Activated CD4-positive, CD25-positive, alpha-beta regulatory T cell treated with anti-CD3 and anti-CD28 coated beads, Interleukin-2, amount 50 U/mL, for 72 hours (primary cell): ENCODE measurements around the gene NBEA.
"Not testable (repeated sequence)": the region's sequence is repeated elsewhere in the genome, so short reads cannot be mapped to it uniquely, and the experiment has no call there.

ENCODE experiments used
- DNase-seq: peaks from one replicate; pipeline ENCODE4 v3.0.0; 2021

NBEA gene

DNA sequence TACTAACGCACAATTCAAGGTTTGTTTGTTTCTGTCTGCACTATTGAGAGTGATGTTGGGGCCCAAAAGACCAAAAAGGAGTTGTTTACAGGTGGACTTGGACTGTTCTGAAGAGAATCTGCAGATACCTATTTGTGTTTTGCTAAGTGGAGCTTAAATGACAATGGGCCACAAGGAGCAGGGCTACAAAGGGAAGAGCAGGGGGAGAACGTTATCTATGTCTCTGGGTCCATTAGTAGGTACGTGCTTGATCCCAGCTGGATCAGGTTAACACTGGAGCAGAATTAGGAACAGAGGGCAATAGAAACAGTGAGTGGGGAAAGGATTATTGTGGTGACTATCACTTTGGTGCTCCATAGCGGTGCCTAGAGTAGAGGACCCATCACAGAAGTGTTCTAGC lies 22.5 kb downstream of the NBEA start:
- no peak for DNase-seq

GRCh38 chr13:34967851-34968562 lies 25.9 kb downstream of the NBEA start:
- DNase-seq = no peak

- DNase-seq = not testable (repeated sequence)
Observed at GRCh38 chr13:34969539-34969938, 27.5 kb downstream of the NBEA start.

GRCh38 chr13:34970961-34971360 lies 28.9 kb downstream of the NBEA start:
- no peak for DNase-seq

DNA sequence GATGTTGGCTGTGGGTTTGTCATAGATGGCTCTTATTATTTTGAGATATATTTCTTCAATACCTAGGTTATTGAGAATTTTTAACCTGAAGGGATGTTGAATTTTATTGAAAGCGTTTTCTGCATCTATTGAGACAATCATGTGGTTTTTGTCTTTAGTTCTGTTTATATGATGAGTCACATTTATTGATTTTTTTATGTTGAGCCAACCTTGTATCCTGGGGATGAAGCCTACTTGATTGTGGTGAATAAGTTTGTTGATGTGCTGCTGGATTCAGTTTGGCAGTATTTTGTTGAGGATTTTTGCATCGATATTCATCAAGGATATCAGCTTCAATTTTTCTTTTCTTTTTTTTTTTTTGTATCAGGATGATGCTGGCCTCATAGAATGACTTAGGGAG lies 29.4 kb downstream of the NBEA start:
- DNase-seq = no peak

- not testable (repeated sequence) for DNase-seq
Observed at GRCh38 chr13:34985199-34985598, 43.1 kb downstream of the NBEA start.

DNA sequence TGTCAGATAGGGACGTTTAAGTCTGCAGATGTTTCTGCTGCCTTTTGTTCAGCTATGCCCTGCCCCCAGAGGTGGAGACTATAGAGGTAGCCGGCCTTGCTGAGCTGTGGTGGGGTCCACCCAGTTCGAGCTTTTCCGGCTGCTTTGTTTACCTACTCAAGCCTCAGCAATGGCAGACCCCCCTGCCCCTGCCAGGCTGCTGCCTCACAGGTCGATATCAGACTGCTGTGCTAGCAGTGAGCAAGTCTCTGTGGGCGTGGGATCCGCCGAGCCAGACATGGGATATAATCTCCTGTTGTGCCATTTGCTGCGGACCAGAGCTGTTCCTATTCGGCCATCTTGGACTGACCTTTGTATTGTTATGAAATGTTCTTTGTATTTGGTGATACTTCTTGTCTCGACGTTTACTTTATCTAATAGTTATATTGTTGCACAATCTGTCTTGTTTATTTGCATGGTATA lies 46.3 kb downstream of the NBEA start:
- no peak for DNase-seq

DNA sequence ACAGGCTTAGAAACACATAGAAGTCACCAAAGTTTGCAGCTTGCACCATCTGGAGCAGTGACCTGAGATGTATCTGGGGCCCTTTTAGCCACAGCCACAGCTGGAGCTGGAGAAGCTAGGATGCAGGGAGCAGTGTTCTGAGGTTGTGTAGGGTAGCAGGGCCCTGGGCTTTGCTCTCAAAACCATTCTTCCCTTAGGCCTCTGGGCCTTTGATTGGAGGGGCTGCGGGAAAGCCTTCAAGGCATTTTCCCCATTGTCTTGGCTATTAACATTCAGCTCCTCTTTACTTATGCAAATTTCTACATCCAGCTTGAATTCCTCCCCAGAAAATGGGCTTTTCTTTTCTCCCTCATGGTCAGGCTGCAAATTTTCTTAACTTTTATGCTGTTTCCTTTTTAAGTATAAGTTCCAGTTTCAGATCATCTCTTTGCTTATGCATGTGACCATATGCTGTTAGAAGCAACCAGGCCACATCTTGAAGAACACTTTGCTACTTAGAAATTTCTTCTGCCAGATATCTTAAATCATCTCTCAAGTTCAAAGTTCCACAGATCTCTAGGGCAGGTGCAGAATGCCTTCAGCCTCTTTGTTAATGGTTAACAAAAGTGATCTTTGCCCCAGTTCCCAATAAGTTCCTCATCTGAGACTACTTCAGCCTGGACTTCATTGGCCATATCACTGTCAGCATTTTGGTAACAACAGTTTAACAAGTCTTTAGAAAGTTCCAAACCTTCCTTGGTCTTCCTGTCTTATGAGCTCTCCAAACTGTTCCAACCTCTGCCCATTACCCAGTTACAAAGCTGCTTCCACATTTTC lies 48.5 kb downstream of the NBEA start:
- DNase-seq = no peak

- DNase-seq = no peak
Observed at GRCh38 chr13:34993470-34993869, 51.4 kb downstream of the NBEA start.

DNA sequence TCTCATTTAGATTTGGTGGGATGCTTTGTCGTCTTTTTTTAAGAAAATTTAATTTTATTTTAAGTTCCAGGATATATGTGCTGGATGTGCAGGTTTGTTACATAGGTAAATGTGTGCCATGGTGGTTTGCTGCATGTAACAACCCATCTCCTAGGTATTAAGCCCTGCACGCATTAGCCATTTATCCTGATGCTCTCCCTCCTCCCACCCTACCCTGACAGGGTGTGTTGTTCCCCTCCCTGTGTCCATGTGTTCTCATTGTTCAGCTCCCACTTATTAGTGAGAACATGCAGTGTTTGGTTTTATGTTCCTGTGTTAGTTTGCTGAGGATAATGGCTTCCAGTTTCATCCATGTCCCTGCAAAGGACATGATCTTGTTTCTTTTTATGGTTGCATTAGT lies 61.7 kb downstream of the NBEA start:
- not testable (repeated sequence) for DNase-seq

DNA sequence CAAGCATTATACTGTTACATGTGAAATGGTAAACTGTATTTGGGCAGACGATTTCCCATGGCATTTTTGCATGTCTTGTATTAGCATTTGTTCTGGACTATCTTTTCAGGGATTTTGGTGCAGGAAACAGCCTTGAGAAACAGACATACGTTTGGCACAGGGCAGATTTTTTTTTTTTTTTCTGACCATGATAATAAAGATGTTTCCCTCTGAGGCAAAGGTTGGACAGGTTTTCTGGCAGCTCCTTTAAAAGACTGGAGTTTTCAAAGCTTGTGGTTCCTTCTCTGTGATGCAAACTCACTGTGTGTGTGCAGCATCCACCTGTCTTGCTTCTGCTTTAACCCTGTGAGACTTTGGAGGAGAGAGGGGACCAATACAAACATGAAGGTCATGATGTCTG lies 63.0 kb downstream of the NBEA start:
- DNase-seq = no peak

- no peak for DNase-seq
Observed at GRCh38 chr13:35014606-35015213, 72.6 kb downstream of the NBEA start.

- no peak for DNase-seq
Observed at GRCh38 chr13:35016362-35017112, 74.5 kb downstream of the NBEA start.

DNA sequence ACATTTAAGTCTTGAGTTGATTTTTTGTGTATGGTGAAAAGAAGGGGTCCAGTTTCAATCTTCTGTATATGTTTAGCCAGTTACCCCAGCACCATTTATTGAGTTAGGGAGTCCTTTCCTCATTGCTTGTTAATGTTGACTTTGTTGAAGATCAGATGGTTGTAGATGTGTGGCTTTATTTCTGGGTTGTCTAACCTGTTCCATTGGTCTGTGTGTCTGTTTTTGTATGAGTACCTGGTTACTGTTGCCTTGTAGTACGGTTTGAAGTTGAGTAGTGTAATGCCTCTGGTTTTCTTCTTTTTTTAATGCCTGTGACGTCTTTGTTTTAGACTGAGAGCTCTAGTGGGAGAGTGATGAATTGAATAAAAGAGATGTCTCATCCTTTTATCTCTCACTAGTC lies 83.2 kb downstream of the NBEA start:
- DNase-seq = no peak

- DNase-seq = no peak
Observed at GRCh38 chr13:35028338-35028867, 86.3 kb downstream of the NBEA start.

GRCh38 chr13:35039012-35039411 lies 96.9 kb downstream of the NBEA start:
- no peak for DNase-seq

DNA sequence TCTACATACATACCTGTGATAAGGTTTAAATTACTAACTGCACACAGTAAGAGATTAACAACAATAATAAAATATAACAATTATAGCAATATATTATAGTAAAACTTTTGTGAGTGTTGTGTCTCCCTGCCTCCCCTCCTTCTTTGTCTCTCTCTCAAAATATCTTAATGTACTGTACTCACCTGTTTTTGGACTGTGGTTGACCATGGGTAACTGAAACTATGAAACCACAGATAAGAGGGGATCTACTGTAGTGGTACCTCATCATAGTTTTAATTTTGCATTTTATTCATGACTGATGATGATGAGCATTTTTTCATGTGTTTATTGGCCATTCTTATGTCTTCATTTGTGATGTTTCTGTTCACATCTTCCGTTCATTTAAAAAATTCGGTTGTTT lies 104.5 kb downstream of the NBEA start:
- DNase-seq = no peak

- no peak for DNase-seq
Observed at GRCh38 chr13:35055705-35056104, 113.6 kb downstream of the NBEA start.

GRCh38 chr13:35057858-35058257 lies 115.8 kb downstream of the NBEA start:
- DNase-seq = no peak

DNA sequence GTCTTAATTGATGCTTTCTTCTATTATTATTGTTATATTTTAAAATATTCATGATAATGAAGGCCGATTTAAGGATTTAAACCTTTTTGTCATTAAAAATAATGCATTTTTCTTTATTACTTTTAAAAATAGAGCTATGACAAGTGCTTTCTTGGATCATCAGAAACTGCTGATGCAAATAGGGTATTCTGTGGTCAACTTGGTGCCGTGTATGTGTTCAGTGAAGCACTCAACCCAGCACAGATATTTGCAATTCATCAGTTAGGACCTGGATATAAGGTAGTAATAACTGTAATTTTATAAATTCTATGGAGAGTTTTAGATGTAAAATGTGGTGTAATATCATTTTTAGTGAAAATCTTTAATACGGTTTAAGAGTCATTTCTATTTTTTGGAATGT lies 116.5 kb downstream of the NBEA start:
- not testable (repeated sequence) for DNase-seq

- no peak for DNase-seq
Observed at GRCh38 chr13:35086667-35087066, 144.6 kb downstream of the NBEA start.

DNA sequence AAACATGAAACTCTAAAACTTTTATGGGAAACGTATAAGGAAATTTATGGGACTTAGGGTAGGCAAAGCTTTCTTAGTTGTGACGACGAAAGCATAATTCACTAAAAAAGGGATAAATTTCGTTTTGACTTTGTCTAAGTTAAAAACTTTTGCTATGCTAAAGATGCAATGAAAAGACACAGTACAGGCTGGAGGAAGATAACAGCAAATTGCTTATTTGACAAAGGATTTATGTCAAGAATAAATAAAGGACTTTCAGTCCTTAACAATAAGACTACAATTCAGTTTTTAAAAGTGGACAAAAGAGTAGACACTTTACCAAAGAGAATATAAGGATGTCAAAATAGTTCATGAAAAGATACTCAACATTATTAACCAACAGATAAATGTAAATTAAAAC lies 150.2 kb downstream of the NBEA start:
- DNase-seq = no peak

- DNase-seq = no peak
Observed at GRCh38 chr13:35092751-35093150, 150.7 kb downstream of the NBEA start.
